Non-pigmented ciliary epithelial cell (primary cell): Measurements from ENCODE around the gene TBXAS1.

Experiments
- DNase-seq: peaks from one replicate; pipeline ENCODE4 v3.0.0-alpha.2; 2010; ENCODE audit warnings: low read depth

Gene TBXAS1

DNA sequence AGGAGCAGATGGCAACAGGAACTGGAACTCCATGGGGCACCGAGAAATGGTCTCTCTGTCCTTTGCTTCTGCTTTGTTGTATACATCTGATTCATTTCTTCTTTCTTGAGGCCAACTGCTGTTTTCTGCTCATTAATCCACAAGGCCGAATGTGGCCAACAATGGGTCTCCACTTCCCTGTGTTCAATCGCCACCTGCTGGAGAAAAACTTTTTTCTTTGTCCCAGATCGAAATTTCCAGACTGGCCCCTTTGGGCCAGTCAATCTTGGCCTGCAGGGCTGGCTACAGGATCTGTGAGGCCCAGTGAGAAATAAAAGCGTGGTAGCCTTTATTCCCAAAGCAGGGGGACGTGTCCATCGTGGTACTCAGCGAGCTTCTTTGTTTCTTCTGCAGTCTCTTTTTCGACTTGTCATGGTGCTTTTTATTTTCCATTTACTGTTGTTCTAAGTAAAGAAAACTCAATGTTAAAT lies 174.9 kb downstream of the TBXAS1 start:
- DNase-seq: peak; percentile 23

DNA sequence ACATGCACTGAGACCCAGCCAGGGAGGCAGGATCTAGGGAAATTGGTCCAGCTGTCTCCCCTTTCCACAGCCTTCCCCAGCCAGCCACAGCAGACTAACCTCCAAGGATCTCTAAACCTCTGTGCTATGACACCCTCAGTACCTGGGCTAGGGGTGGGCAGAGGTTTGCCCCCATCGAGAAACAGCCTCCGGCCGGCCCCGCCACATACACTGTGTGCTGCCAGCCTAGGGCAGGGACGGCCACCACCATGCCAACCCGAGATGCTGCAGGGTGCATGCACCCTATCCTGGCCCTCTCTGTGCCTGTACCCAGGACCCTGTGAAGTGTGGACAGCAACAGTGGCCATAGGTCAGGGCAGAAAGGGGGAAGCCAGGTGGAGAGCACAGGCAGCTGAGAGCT lies 175.6 kb downstream of the TBXAS1 start:
- no peak for DNase-seq

DNA sequence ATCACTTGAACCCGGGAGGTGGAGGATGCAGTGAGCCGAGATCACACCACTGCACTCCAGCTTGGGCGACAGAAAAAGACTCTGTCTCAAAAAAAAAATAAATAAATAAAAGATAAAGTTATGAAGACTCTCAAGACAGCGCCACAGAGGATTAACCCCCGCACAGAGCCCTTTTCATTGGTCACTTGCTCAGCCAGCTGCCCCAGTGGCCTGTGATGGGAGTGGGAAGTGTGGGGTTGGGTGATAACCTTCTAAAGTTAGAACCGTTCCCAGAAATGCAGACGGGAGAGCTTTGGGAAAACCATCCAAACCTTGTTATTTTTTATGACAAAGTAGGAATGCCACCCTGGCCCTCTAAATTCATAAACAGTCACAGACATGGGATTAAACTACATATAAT lies 176.3 kb downstream of the TBXAS1 start:
- no peak for DNase-seq

DNA sequence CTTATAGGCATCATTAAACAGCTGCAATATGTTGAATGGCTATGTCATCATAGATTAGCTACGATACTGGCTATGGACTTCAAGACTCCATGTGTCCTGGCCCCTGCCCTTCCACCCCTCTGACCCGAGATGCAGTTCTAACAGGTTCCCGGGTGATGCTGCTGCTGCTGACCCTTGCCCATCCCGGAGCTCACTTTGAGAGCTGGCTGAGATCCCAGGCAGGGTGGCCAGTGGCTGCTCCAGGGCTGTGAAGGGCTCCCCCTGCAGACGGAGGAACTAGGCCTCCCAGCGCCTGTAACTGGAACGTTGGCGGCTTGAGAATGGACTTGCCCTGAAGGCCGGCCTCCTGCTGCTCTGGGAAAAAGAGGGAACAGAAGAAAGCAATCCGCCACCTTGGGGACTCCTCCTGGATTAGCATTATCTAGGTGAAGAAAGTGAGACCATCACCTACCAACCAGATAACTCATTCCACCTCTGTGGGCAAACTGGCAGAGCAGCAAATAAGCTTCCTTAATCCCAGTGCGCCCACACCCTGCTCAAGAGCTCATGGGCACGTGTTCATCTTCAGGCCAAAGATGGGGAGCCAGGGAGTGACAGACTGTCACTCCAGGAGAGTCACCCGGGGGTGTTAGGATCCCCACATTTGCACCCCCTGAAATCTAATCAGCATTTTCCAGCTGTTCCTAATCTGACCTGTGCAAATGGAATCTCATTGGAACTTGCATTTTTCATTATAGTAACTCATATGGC lies 176.9 kb downstream of the TBXAS1 start:
- DNase-seq: no peak

DNA sequence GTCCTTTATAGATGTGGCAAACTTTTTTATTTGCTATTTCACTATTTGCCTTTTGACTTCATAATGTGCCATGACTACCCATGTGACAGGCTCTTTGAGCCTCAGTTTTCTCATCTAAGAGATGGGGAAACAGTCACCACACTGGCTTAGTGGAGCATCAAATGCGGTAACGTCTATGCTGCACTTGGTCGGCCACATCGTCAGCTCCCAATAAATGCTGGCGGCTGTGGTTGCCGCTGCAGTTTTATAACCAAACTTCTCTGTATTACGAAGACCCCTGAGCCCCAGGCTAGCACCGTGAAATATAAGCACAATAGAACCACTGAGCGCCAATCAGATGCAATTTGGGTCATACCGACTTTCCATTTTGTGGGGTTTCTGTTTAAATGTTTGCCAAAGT lies 177.5 kb downstream of the TBXAS1 start:
- no peak for DNase-seq

DNA sequence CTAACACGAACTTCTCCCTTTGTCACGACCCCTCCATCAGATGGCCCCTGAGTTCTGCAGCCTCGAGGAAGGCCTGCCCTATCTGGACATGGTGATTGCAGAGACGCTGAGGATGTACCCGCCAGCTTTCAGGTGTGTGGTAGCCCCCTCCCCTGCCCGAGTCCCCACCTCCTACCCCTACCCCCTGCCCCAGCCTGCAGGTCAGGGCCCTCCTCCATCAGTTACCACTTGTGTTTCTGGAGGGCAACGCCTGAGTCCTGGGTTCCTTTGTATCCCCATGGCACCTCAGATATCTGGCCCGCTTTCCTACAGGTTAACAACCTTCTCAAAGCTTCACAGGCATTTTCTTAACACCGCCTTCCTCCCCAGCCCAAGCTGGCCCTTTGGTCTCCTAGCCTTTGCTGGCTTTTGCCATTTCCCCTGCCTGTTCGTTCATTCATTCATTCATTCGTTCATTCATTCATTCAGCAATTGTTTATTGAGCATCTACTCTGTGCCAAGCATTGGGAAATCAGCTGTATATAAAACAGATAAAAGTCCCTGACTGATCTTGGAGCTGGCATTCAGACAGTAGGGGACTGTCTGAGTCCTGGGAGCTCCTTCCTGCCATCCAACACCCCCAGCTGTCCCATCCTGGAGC lies 178.1 kb downstream of the TBXAS1 start:
- no peak for DNase-seq

DNA sequence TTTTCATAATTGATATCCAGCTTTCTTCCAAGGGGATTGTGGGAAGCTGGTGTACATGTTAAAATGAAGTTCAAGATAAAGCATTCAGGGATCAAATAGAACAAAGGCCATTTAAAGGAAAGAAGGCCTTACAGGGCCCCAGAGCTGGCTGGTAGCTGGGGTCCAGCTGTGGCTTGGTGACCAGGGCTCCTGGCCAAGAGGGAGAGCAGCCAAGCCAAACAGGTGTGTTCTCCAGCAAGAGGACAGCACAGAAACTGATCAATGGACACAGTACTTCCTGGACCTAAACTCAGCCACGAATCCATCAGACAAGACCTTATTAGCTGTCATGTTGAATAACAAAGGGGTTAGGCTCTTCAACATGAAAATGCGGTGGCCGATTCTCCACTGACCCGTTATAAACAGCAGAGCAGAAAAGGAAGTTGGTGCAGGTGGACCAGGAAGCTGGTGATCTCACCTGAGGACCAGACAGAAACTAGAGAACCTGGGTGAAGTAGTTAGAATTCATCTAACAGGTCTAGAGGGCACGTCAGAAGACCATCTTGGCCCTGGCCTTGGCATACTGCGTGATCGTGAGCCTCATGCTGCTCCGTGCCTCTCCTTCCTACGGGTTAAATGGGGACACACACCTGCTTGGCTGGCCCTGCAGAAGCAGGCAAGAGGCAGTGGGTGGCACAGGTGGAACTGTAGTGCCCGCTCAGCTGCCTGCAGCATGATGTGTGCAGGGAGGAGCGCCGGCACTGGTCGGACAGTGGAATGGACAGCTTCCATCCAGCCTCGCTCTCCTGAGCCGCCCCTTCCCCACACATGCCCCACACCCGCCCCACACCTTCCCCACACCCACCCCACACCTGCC lies 179.9 kb downstream of the TBXAS1 start:
- DNase-seq: no peak

DNA sequence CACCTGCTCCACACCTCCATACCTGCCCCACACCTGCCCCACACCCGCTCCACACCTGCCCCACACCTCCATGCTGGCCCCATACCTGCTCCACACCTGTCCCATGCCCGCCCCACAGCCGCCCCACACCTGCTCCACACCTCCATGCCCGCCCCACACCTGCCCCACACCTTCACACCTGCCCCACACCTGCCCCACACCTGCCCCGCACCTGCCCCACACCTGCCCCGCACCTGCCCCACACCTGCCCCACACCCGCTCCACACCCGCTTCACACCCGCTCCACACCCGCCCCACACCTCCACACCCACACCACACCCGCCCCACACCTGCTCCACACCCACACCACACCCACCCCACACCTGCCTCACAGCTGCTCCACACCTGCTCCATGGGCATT lies 180.7 kb downstream of the TBXAS1 start:
- DNase-seq: no peak

DNA sequence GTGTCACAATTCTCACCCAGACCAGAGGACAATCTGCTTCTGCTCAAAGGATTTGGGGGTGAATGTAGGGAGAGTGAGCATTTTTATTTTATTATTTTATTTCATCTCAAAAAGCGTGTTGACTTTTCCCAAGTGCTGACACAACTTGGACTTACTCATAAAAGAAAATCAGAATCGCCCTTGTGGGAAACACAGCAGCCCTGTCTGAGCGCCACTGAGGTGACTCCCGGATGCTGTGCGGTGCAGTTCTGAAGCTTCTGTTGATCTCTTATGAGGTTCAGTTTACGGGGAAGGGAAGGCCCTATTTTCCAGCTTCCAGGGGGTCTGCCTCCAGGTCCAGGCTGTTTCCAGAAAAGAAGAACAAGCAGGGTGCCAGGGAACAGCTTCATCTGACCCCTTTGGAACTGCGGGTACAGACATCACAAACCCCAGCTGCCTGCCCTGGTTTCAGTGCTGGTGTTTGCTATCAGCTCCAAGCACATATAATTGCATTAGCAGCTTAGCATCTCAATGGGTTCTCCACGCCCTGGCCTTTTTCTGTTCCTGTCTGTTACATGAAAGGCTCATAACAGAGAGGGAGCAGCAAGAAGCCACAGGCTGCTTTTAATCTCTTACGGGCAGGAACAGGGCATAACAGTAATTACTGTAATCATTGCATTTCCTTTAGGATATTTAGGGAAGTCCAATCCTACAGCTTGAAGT lies 181.3 kb downstream of the TBXAS1 start:
- no peak for DNase-seq

DNA sequence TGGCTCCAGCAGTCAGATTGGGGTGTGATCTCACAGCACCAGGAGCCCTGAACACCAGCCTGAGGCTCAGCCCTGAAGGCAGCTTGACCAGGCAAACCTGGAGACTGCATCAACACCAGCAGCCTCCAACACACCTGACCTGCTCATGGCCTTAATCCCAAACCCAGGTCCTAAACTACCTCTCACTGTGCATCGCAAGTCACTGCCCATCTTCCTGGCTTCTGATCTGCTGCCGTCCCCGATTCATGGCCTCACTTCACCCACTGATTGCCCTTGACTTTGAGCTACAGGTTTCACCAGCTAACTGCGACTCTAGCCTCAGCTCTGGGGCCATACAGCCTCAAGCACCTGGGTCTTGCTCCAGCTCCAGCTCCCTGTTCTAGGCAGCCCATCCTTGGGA lies 184.6 kb downstream of the TBXAS1 start:
- DNase-seq: no peak

DNA sequence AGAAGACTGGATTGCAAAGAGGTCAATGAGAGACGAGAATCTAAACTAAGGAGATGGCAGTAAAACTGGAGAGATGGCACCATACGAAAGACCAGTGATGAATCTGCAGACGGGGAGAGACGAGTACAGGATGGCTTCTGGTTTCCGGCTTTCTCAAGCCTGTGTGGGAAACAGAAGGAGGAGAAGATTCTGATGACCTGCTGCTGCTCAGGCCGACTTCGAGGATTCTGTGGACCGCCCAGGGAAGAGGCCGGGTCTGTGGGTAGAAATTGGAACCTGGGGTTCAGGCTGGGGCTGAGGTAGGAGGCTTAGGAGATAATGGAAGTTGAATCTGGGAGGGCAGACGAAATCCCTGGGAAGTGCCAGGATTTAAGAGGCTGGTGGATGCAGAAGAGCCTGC lies 185.1 kb downstream of the TBXAS1 start:
- DNase-seq: no peak

DNA sequence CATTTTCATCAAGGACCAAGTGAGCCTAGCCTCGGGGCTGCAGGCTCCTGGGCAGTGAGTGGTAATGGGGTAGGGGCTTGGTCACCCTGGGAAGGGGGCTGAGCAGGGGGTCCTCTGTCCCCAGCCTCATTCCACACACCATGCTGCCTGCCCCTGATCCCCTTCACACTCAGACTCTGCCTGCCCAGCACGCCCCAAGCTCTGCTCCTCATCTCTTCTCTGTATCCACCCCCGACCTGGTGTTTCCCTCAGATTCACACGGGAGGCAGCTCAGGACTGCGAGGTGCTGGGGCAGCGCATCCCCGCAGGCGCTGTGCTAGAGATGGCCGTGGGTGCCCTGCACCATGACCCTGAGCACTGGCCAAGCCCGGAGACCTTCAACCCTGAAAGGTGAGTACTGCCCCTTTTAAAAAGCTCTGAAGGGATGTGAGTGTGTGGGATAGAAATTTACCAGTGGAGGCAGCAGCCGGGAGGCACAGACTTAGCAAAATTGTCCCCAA lies 186.5 kb downstream of the TBXAS1 start:
- no peak for DNase-seq

DNA sequence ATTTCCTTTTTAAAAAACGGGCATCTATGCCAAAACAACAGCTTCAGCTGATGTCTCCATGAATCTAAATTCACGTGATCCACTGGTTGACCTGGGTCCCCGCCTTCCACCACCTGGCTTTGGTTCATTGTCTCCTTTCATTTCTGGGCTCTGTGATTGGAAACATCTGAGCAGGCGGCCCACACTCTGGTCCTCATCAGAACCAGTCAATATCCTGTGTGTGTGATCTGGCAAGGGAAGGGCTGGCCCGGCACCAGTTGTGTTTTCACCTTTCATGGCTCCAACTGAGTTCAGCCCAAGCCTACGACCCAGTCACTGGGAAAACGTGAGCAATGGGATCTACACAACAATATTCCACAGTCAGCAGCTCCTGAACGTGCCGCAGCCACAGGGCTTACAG lies 187.5 kb downstream of the TBXAS1 start:
- DNase-seq: no peak

DNA sequence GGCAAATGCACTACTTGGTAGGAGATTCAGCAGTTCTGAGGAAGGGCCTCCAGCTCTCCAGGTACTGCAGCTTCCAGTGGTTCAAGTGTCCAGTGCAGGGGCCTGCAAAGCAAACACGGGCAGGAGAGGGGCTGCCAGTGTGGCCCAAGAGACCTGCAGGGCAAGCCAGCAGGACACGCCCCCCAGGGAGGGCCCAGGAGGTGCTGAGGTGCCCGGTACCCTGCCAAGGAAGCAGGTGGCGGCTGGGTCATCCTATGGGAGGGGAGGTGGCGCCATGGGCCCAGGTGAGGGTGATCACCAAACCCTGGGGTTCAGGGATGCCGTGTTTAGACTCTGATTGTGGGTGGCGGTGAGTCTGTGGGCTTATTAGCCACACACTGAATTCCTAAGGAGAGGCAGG lies 188.0 kb downstream of the TBXAS1 start:
- no peak for DNase-seq

- DNase-seq: no peak
Observed at GRCh38 chr7:140017543-140017942, 188.5 kb downstream of the TBXAS1 start.

GRCh38 chr7:140018125-140019043 lies 189.3 kb downstream of the TBXAS1 start:
- no peak for DNase-seq

GRCh38 chr7:140019172-140019571 lies 190.1 kb downstream of the TBXAS1 start:
- no peak for DNase-seq

DNA sequence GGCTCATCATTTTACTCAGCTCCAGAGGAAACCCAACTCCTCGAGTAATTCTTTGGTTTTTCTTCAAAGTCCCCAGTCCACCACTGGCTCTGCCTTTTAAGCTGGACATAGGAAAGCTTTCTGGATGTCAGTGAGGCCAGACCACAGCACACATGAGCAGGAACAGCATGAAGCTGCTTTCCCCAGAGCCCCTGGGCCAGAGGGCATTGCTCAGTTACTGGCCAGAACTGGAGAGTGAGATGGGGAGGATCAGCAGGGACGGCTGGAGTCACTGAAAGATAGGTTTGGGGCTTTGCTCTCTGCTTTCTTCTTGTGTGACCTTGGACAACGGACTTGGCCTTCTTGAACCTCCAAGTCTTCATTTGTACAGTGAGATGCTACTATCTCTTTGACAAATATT lies 190.5 kb downstream of the TBXAS1 start:
- no peak for DNase-seq

DNA sequence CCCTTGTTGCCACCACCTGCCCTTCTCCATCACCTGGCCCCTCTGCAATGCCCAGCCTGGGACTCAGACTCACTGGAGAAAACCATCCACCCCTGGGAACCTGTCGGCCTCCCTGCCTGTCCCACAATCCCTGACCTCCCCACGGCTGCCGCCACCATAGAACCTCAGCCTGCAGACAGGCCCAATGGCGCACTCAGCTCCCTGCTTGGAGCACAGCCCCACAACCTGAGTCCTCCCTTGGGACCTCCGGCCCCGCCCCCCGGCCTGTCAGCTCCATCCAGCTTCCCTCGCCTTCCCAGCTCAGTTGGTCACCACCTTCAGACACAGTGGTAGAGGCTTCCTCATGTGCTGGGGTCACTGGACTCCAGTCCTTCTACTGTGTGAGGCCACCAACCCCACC lies 192.5 kb downstream of the TBXAS1 start:
- DNase-seq: no peak

DNA sequence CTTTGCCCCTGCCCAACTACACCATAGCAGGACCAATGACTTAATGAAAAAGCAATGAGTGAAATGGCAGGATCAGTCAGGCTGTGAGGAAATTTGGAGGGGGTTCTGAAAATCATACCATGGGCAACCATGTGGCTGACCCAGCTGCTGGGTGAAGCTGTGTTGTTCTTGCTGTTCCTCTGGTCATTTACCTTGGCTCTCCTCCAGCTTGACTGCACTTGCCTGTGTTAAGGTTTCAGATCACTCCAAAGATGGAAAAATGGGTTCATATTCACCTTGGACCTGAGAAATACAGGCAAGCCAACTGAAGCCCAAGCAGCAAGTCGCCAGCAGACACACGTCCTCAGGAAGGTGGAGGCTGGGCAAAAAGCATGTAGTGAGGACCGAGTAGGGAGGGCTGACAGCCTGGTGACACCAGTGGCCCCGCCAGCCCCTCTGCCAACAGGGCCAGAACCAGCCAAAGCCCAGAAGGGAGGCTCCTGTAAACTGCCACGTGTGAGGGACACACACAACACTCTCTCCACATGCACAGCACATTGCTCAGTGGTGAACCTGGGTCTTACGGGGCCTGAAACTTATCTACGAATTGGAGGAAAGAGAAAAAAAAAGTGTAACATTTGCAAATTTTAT lies 193.6 kb downstream of the TBXAS1 start:
- no peak for DNase-seq

DNA sequence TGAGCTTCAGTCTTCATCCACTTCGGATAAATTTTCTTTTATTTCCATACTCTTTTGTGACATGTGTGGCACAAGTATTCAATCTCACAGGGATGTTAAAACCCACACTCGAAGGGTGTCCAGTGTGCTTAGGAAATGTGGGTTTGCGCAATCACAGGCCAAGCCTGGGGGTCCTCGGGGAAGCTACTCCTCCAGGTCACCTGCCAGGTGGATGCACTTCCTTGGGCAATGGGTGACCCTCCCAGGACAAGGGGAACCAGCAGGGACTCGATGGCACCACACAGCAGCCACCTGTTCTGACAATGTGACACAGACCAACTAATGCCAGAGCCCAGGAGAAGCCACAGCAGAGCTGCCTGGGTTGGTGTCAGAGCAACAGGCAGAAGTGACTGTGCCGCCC lies 194.7 kb downstream of the TBXAS1 start:
- DNase-seq: no peak
